ENCODE results near the gene ZC3HAV1L. TPM values are rescaled to one million over a fixed set of nuclear protein-coding genes. Genes with fewer than 3 reads are reported as not detected.
A peak's percentile ranks its signal among the peaks of the same experiment; 100 is the strongest.
"Not testable (repeated sequence)": the region's sequence is repeated elsewhere in the genome, so short reads cannot be mapped to it uniquely, and the experiment has no call there.

Gene ZC3HAV1L
- total RNA-seq, 2 donors from 2014 or later, result 9.2 to 10.9 TPM

GRCh38 chr7:139029353-139029752, 6.5 kb downstream of the ZC3HAV1L start:
- no peak for DNase-seq (ENCODE audit: low spot score)
- intact Hi-C loops (cut with DNase I), result no loop called here

- intact Hi-C loops (cut with DNase I), result no loop called here
- DNase-seq (ENCODE audit: low spot score), result no peak
Measured at GRCh38 chr7:139026551-139026950, 9.3 kb downstream of the ZC3HAV1L start.

- DNase-seq (ENCODE audit: low spot score); intact Hi-C loops (cut with DNase I): not testable (repeated sequence)
Measured at GRCh38 chr7:139025861-139026260, 10.0 kb downstream of the ZC3HAV1L start.

- no peak for DNase-seq (ENCODE audit: low spot score)
- intact Hi-C loops (cut with DNase I), result no loop called here
Measured at GRCh38 chr7:139023076-139023475, 12.8 kb downstream of the ZC3HAV1L start.

- intact Hi-C loops (cut with DNase I), result no loop called here
- DNase-seq (ENCODE audit: low spot score), result no peak
Measured at GRCh38 chr7:139022286-139022685, 13.6 kb downstream of the ZC3HAV1L start.

GRCh38 chr7:139018910-139019309, 16.9 kb downstream of the ZC3HAV1L start:
- intact Hi-C loops (cut with DNase I), result no loop called here
- DNase-seq (ENCODE audit: low spot score), result no peak

- no peak for DNase-seq (ENCODE audit: low spot score)
Measured at GRCh38 chr7:139016931-139017511, 18.8 kb downstream of the ZC3HAV1L start.

GRCh38 chr7:139011373-139011772, 24.5 kb downstream of the ZC3HAV1L start:
- no peak for DNase-seq (ENCODE audit: low spot score)
- intact Hi-C loops (cut with DNase I), result no loop called here

More at GRCh38 chr7:139016931-139017511, 18.8 kb downstream of the ZC3HAV1L start:
- intact Hi-C loops (cut with DNase I), result no loop called here

- no peak for DNase-seq (ENCODE audit: low spot score)
- intact Hi-C loops (cut with DNase I), result no loop called here
Measured at GRCh38 chr7:139004321-139005090, 31.3 kb downstream of the ZC3HAV1L start.

- no peak for DNase-seq (ENCODE audit: low spot score)
- intact Hi-C loops (cut with DNase I), result no loop called here
Measured at GRCh38 chr7:138999414-138999813, 36.4 kb downstream of the ZC3HAV1L start.

- intact Hi-C loops (cut with DNase I), result no loop called here
- no peak for DNase-seq (ENCODE audit: low spot score)
Measured at GRCh38 chr7:138992052-138992531, 43.8 kb downstream of the ZC3HAV1L start.

GRCh38 chr7:138987686-138988085, 48.2 kb downstream of the ZC3HAV1L start:
- no peak for DNase-seq (ENCODE audit: low spot score)
- intact Hi-C loops (cut with DNase I), result no loop called here

GRCh38 chr7:138982204-138982623, 53.6 kb downstream of the ZC3HAV1L start:
- DNase-seq (ENCODE audit: low spot score), result no peak
- intact Hi-C loops (cut with DNase I), result no loop called here

- peak; percentile 86 for DNase-seq (ENCODE audit: low spot score)
- intact Hi-C loops (cut with DNase I), result no loop called here
Measured at GRCh38 chr7:138981332-138982203, 54.3 kb downstream of the ZC3HAV1L start, which contains the start of gene KIAA1549. TSS of gene KIAA1549 (minus strand) at chr7:138981389. CDS start at chr7:138981269, 120 bp downstream.

GRCh38 chr7:138980563-138981291, 55.1 kb downstream of the ZC3HAV1L start:
- no peak for DNase-seq (ENCODE audit: low spot score)
- intact Hi-C loops (cut with DNase I), result no loop called here

- intact Hi-C loops (cut with DNase I), result no loop called here
- DNase-seq (ENCODE audit: low spot score), result no peak
Measured at GRCh38 chr7:138979988-138980562, 55.8 kb downstream of the ZC3HAV1L start.

GRCh38 chr7:138979226-138979979, 56.4 kb downstream of the ZC3HAV1L start:
- intact Hi-C loops (cut with DNase I), result no loop called here
- DNase-seq (ENCODE audit: low spot score), result no peak

GRCh38 chr7:138978541-138979184, 57.2 kb downstream of the ZC3HAV1L start:
- intact Hi-C loops (cut with DNase I), result no loop called here
- DNase-seq (ENCODE audit: low spot score), result no peak

Data from posterior vena cava (tissue), 2 donors.